ENCODE results near the gene PRKAR1B.

DNA sequence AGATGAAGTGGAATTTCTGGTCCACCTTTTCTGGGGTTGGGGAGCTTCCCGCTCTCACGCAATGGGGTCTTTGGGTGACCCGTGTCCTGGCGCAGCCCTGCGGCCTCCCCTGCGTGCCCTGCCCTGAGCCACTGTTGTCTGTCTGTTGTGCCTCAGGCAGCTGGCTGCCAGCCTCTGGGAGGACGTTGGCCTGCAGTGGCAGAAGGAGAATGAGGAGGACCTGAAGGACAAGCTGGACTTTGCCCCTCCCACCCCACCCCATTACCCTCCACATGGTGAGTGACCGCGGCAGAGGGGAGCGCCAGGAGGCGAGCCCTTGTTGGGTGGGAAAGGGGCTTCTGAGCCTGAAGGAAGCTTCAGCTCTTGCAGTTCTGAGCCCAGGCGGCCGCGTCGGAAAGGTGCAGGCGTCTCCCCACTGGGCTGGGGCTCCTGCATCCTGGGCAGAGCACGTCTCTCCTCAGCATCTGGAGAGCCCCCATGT lies 14.2 kb upstream of the PRKAR1B start:
- no peak for TF ChIP-seq POLR2A (IDR thresholded peaks at IDR 0.05)
- TF ChIP-seq, protein P1, sequence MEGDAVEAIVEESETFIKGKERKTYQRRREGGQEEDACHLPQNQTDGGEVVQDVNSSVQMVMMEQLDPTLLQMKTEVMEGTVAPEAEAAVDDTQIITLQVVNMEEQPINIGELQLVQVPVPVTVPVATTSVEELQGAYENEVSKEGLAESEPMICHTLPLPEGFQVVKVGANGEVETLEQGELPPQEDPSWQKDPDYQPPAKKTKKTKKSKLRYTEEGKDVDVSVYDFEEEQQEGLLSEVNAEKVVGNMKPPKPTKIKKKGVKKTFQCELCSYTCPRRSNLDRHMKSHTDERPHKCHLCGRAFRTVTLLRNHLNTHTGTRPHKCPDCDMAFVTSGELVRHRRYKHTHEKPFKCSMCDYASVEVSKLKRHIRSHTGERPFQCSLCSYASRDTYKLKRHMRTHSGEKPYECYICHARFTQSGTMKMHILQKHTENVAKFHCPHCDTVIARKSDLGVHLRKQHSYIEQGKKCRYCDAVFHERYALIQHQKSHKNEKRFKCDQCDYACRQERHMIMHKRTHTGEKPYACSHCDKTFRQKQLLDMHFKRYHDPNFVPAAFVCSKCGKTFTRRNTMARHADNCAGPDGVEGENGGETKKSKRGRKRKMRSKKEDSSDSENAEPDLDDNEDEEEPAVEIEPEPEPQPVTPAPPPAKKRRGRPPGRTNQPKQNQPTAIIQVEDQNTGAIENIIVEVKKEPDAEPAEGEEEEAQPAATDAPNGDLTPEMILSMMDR (IDR thresholded peaks at IDR 0.05 in 4 of 5, conservative IDR thresholded peaks at IDR 0.05 in 1 of 5): no peak

Measured in gastrocnemius medialis (tissue), 4 donors.